HepG2 (cell line): Measurements from ENCODE around the gene RAI14. TPM values are rescaled to one million over a fixed set of nuclear protein-coding genes. Genes with fewer than 3 reads are reported as not detected.

Experiments used
- ATAC-seq: fragments of 200-7000 bp; cut with Tn5 transposase; 3 replicates; pipeline ENCODE4 v1.9.1; 2020; ENCODE audit warnings: mild to moderate bottlenecking, moderate library complexity
- BruUV-seq: library from RNA; stranded (reverse); fragments of 400-500 nt; replicated peaks from 2 replicates; lab custom pipeline; 2021; lab: Mats Ljungman, UMichigan
- CTCF ChIA-PET: fragments of 300-600 bp; formaldehyde crosslinking; extraction: SDS; loops from one replicate; lab custom pipeline; 2021; ENCODE audit warnings: low total read pairs, inconsistent platforms, low intra/inter-chr PET ratio; lab: Yijun Ruan, JAX
- POLR2A ChIA-PET: fragments of 350-600 bp; sonication (Branson Sonifier 250); formaldehyde crosslinking; loops from one replicate; lab custom pipeline; 2020; ENCODE audit warnings: antibody characterized with exemption, inconsistent platforms; lab: Yijun Ruan, JAX
- DNase-seq: peaks from one replicate; pipeline ENCODE4 v3.0.0-alpha.2; 2015; ENCODE audit warnings: low spot score
- FAIRE-seq: peaks from 3 replicates; lab custom pipeline; 2011; peaks lifted over from hg19 to GRCh38; lab: Jason Lieb, UNC
- H2AFZ ChIP-seq: one replicate; pipeline ENCODE4 v1.6.1; 2011; ENCODE audit warnings: low read length, inconsistent platforms
- H3K27ac ChIP-seq: fragments of 300-600 bp; 3 replicates; pipeline ENCODE4 v1.8.0; 2011; ENCODE audit warnings: mixed run types, mild to moderate bottlenecking, mixed read lengths, low read length, inconsistent platforms; ENCODE audit not compliant: insufficient read depth; ENCODE audit errors: extremely low read length
- H3K27me3 ChIP-seq, 2 experiments: fragments of 200-600 bp in 1 of 2; 2 replicates in 1 of 2; 3 replicates in 1 of 2; pipeline versions ENCODE4 v1.6.0 to v1.8.0; 2011; ENCODE audit warnings: low read length in 2 of 2, mild to moderate bottlenecking in 2 of 2, moderate library complexity in 2 of 2, inconsistent platforms in 1 of 2; ENCODE audit not compliant: insufficient read depth in 2 of 2, control insufficient read depth in 1 of 2
- H3K36me3 ChIP-seq, 2 experiments: fragments of 200-600 bp in 1 of 2; replicated peaks in 1 of 2; 2 replicates in 1 of 2; 3 replicates in 1 of 2; pipeline versions ENCODE4 v1.5.1 to v1.8.0; 2011; ENCODE audit warnings: low read length in 2 of 2, inconsistent platforms in 1 of 2; ENCODE audit not compliant: insufficient read depth in 2 of 2, control insufficient read depth in 1 of 2
- H3K4me1 ChIP-seq: 2 replicates; pipeline ENCODE4 v1.5.1; 2012; ENCODE audit warnings: low read length, inconsistent platforms; ENCODE audit not compliant: insufficient read depth
- H3K4me2 ChIP-seq: 2 replicates; pipeline ENCODE4 v1.6.0; 2011; ENCODE audit warnings: low read depth, low read length, inconsistent platforms
- H3K4me3 ChIP-seq, 3 experiments: fragments of 200-600 bp in 1 of 3; sonication (generic), shearing (Covaris generic) in 1 of 3; replicated peaks in 1 of 3; 2 replicates each; pipeline ENCODE4 v1.5.1; 2011 to 2016; ENCODE audit warnings: low read length in 3 of 3, inconsistent platforms in 2 of 3, low read depth in 2 of 3, mild to moderate bottlenecking in 2 of 3, control low read depth in 1 of 3, mixed read lengths in 1 of 3; ENCODE audit not compliant: insufficient read depth in 1 of 3
- H3K79me2 ChIP-seq: one replicate; pipeline ENCODE4 v1.6.1; 2011; ENCODE audit warnings: low read length, inconsistent platforms; ENCODE audit not compliant: insufficient read depth
- H3K9ac ChIP-seq: 2 replicates; pipeline ENCODE4 v1.6.0; 2011; ENCODE audit warnings: mild to moderate bottlenecking, low read depth, low read length, inconsistent platforms; ENCODE audit not compliant: insufficient read depth
- H3K9me3 ChIP-seq: 2 replicates; pipeline ENCODE4 v1.5.1; 2012; ENCODE audit warnings: mild to moderate bottlenecking, low read length
- H4K20me1 ChIP-seq: 2 replicates; pipeline ENCODE4 v1.6.0; 2011; ENCODE audit warnings: inconsistent platforms, mild to moderate bottlenecking, low read length, moderate library complexity; ENCODE audit not compliant: insufficient read depth
- GATAD1 ChIP-seq: IDR thresholded peaks from 2 replicates; pipeline ENCODE4 v1.6.1; 2016; ENCODE audit warnings: missing genetic modification reagents, missing compliant biosample characterization
- MYNN ChIP-seq: sonication (generic); formaldehyde crosslinking; IDR thresholded peaks from 2 replicates; pipeline ENCODE4 v1.4.0; 2020; ENCODE audit warnings: mild to moderate bottlenecking, low read depth, missing genetic modification reagents
- ZHX1 ChIP-seq: sonication (generic); formaldehyde crosslinking; IDR thresholded peaks from 2 replicates; pipeline ENCODE4 v1.8.1; 2022; ENCODE audit warnings: low read depth, mild to moderate bottlenecking, missing genetic modification reagents
- ZNF142 ChIP-seq: sonication (generic); formaldehyde crosslinking; IDR thresholded peaks from 2 replicates; pipeline ENCODE4 v1.4.0; 2020; ENCODE audit warnings: missing genetic modification reagents
- ZNF317 ChIP-seq: sonication (generic); formaldehyde crosslinking; IDR thresholded peaks from 2 replicates; pipeline ENCODE4 v1.5.0; 2020; ENCODE audit warnings: mild to moderate bottlenecking, missing genetic modification reagents
- ZXDC ChIP-seq: sonication (generic); formaldehyde crosslinking; IDR thresholded peaks from 2 replicates; pipeline ENCODE4 v1.5.0; 2020; ENCODE audit warnings: mild to moderate bottlenecking, missing genetic modification reagents
- WGBS: methylation state at CpG from one replicate; pipeline ENCODE4 v1.1.6; 2017; ENCODE audit warnings: low lambda C conversion rate; 5-methylcytosine and 5-hydroxymethylcytosine counted together
- in situ Hi-C: cut with HindIII; loops from 2 replicates; pipeline ENCODE4 v1.10.0; 2017; ENCODE audit warnings: low pct_unique_long_range_greater_than_20kb; ENCODE audit not compliant: extremely low pct_ligation_motif_present
- intact Hi-C: fragments of 100-400 bp; cut with micrococcal nuclease; formaldehyde crosslinking; loops from one replicate; pipeline ENCODE4 v1.10.0; 2022; ENCODE audit not compliant: unreplicated experiment
- polyA plus RNA-seq, 8 experiments: library from polyadenylated mRNA; depleted of rRNA in 3 of 8; stranded (reverse) in 7 of 8; unstranded in 1 of 8; fragments of >200 nt; fragmentation: Illumina TruSeq in 4 of 8; extraction: Trizol in 4 of 8; gene quantifications; 2 replicates each; pipeline versions ENCODE4 v1.2.1 to v1.2.3, GENCODE V29; 2011 to 2016; ENCODE audit warnings: low read depth in 4 of 8, missing spikeins in 1 of 8, mixed read lengths in 1 of 8; ENCODE audit not compliant: insufficient read depth in 1 of 8
- total RNA-seq, 5 experiments: library from RNA; depleted of rRNA; stranded (reverse); fragments of >200 nt; fragmentation: Illumina TruSeq; extraction: Trizol; gene quantifications; 2 replicates each; pipeline ENCODE4 v1.2.3, GENCODE V29; 2016; ENCODE audit warnings: low read depth in 1 of 5
- TF ChIP-seq, protein P1 (sequence below): sonication (generic); formaldehyde crosslinking; IDR thresholded peaks from 2 replicates; pipeline ENCODE4 v1.4.0; 2020; ENCODE audit warnings: low read depth, missing genetic modification reagents

RAI14 gene
- total and polyA plus RNA-seq, 2 of the 13 experiments (the other 11 are each of a cell fraction or from before 2014, with no cell fraction given), result 12.6 to 18.2 TPM

- TF ChIP-seq ZNF142 (CRISPR knock-in tag) (no peak), ZXDC (no peak), ZNF317 (CRISPR knock-in tag) (no peak)
Measured at GRCh38 chr5:34690301-34690700, 34.2 kb downstream of the RAI14 start (continued).

- in situ Hi-C loops, result no loop called here
- H3K27ac ChIP-seq, result no peak overlapping the region
- no peak for TF ChIP-seq MYNN (CRISPR knock-in tag)
- TF ChIP-seq GATAD1 (CRISPR knock-in tag), result no peak
- TF ChIP-seq, protein P1, sequence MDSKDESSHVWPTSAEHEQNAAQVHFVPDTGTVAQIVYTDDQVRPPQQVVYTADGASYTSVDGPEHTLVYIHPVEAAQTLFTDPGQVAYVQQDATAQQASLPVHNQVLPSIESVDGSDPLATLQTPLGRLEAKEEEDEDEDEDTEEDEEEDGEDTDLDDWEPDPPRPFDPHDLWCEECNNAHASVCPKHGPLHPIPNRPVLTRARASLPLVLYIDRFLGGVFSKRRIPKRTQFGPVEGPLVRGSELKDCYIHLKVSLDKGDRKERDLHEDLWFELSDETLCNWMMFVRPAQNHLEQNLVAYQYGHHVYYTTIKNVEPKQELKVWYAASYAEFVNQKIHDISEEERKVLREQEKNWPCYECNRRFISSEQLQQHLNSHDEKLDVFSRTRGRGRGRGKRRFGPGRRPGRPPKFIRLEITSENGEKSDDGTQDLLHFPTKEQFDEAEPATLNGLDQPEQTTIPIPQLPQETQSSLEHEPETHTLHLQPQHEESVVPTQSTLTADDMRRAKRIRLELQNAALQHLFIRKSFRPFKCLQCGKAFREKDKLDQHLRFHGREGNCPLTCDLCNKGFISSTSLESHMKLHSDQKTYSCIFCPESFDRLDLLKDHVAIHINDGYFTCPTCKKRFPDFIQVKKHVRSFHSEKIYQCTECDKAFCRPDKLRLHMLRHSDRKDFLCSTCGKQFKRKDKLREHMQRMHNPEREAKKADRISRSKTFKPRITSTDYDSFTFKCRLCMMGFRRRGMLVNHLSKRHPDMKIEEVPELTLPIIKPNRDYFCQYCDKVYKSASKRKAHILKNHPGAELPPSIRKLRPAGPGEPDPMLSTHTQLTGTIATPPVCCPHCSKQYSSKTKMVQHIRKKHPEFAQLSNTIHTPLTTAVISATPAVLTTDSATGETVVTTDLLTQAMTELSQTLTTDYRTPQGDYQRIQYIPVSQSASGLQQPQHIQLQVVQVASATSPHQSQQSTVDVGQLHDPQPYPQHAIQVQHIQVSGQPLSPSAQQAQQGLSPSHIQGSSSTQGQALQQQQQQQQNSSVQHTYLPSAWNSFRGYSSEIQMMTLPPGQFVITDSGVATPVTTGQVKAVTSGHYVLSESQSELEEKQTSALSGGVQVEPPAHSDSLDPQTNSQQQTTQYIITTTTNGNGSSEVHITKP, result no peak
- no peak for TF ChIP-seq ZHX1 (CRISPR knock-in tag)
Measured at GRCh38 chr5:34690898-34691297, 34.8 kb downstream of the RAI14 start.

More at GRCh38 chr5:34690898-34691297, 34.8 kb downstream of the RAI14 start:
- no peak overlapping the region for H3K4me3 ChIP-seq
- no peak overlapping the region for H3K4me2 ChIP-seq
- 96% methylated on average over 2 of the region's 2 CpGs for WGBS
- no peaks in the 10 kb centered on the region for H3K9me3 ChIP-seq
- no peak overlapping the region for H2AFZ ChIP-seq
- no TSS peak for BruUV-seq
- intact Hi-C loops, result loop anchor here (1.0 kb wide), 1 partner anchor 19 kb away; no protein-coding TSS in a partner anchor
- no peak overlapping the region for H3K9ac ChIP-seq
- ChIA-PET CTCF (no interaction called here), POLR2A (no interaction called here)
- H3K79me2 ChIP-seq, result peaks cover 3% of the 10 kb centered on the region
- no peak for FAIRE-seq
- H3K4me1 ChIP-seq, result peaks cover 28% of the 10 kb centered on the region
- no peak for DNase-seq
- no peak for ATAC-seq
- H4K20me1 ChIP-seq, result no peaks in the 10 kb centered on the region
- H3K36me3 ChIP-seq, result peaks cover 0 to 5% of the 10 kb centered on the region in 2 experiments; a peak in 1 of 5 replicates
- H3K27me3 ChIP-seq, result no peaks in the 10 kb centered on the region
